Duodenal mucosa (tissue), 2 donors: Measurements from ENCODE around the gene SMPD3.

Experiments used
- H3K27ac ChIP-seq: one replicate; pipeline ENCODE4 v1.7.0; 2013; ENCODE audit warnings: low read depth, low read length
- H3K27me3 ChIP-seq, 2 donors: one replicate each; pipeline ENCODE4 v1.7.0; 2013; ENCODE audit warnings: low read length in 2 of 2, control low read depth in 1 of 2; ENCODE audit not compliant: insufficient read depth in 2 of 2, control insufficient read depth in 1 of 2
- H3K36me3 ChIP-seq, 2 donors: one replicate each; pipeline ENCODE4 v1.7.0; 2013; ENCODE audit warnings: low read length in 2 of 2, control low read depth in 1 of 2; ENCODE audit not compliant: insufficient read depth in 2 of 2, control insufficient read depth in 1 of 2
- H3K4me1 ChIP-seq, 2 donors: one replicate each; pipeline ENCODE4 v1.7.0; 2013; ENCODE audit warnings: low read length in 2 of 2, control low read depth in 1 of 2; ENCODE audit not compliant: insufficient read depth in 2 of 2, control insufficient read depth in 1 of 2
- H3K4me3 ChIP-seq, 2 donors: one replicate each; pipeline ENCODE4 v1.7.0; 2013; ENCODE audit warnings: low read length in 2 of 2, low read depth in 1 of 2
- H3K9ac ChIP-seq, 2 donors: one replicate each; pipeline ENCODE4 v1.7.0; 2013; ENCODE audit warnings: low read length in 2 of 2, low read depth in 1 of 2
- H3K9me3 ChIP-seq, 2 donors: one replicate each; pipeline ENCODE4 v1.7.0; 2013; ENCODE audit warnings: low read length in 2 of 2, control low read depth in 1 of 2; ENCODE audit not compliant: control insufficient read depth in 1 of 2

Gene SMPD3

GRCh38 chr16:68488554-68488953 lies 40.2 kb upstream of the SMPD3 start:
- H3K4me3 ChIP-seq: no peak overlapping the region

GRCh38 chr16:68487669-68488068 lies 39.4 kb upstream of the SMPD3 start:
- Histone ChIP-seq H3K36me3 (no peaks in the 10 kb centered on the region), H3K9ac (no peak overlapping the region), H3K27ac (no peak overlapping the region), H3K9me3 (no peaks in the 10 kb centered on the region), H3K27me3 (no peaks in the 10 kb centered on the region), H3K4me1 (peaks cover 38 to 51% of the 10 kb centered on the region in 2 donors), H3K4me3 (no peak overlapping the region)

More at GRCh38 chr16:68488554-68488953, 40.2 kb upstream of the SMPD3 start:
- Histone ChIP-seq H3K4me1 (peaks cover 47 to 60% of the 10 kb centered on the region in 2 donors), H3K9ac (no peak overlapping the region), H3K36me3 (no peaks in the 10 kb centered on the region), H3K27ac (no peak overlapping the region), H3K27me3 (no peaks in the 10 kb centered on the region), H3K9me3 (no peaks in the 10 kb centered on the region)

GRCh38 chr16:68487203-68487514 lies 38.9 kb upstream of the SMPD3 start:
- no peaks in the 10 kb centered on the region for H3K27me3 ChIP-seq
- H3K27ac ChIP-seq: no peak overlapping the region
- peak overlapping the region; percentile 10 to 28 for H3K9ac ChIP-seq
- no peaks in the 10 kb centered on the region for H3K36me3 ChIP-seq
- peaks cover 36 to 48% of the 10 kb centered on the region in 2 donors for H3K4me1 ChIP-seq
- H3K4me3 ChIP-seq: no peak overlapping the region
- H3K9me3 ChIP-seq: no peaks in the 10 kb centered on the region

GRCh38 chr16:68486502-68487202 lies 38.3 kb upstream of the SMPD3 start:
- Histone ChIP-seq H3K36me3 (no peaks in the 10 kb centered on the region), H3K4me3 (no peak overlapping the region), H3K9ac (peak overlapping the region; percentile 10 to 28), H3K4me1 (peaks cover 34 to 48% of the 10 kb centered on the region in 2 donors), H3K27me3 (no peaks in the 10 kb centered on the region), H3K9me3 (no peaks in the 10 kb centered on the region), H3K27ac (no peak overlapping the region)

GRCh38 chr16:68481636-68482035 lies 33.3 kb upstream of the SMPD3 start:
- Histone ChIP-seq H3K4me3 (no peak overlapping the region), H3K9me3 (no peaks in the 10 kb centered on the region), H3K36me3 (no peaks in the 10 kb centered on the region)

GRCh38 chr16:68480084-68480995 lies 32.0 kb upstream of the SMPD3 start:
- Histone ChIP-seq H3K9me3 (no peaks in the 10 kb centered on the region), H3K4me1 (peaks cover 22 to 29% of the 10 kb centered on the region in 2 donors), H3K36me3 (no peaks in the 10 kb centered on the region), H3K27me3 (no peaks in the 10 kb centered on the region), H3K27ac (no peak overlapping the region), H3K4me3 (no peak overlapping the region), H3K9ac (no peak overlapping the region)

More at GRCh38 chr16:68481636-68482035, 33.3 kb upstream of the SMPD3 start:
- H3K27me3 ChIP-seq: no peaks in the 10 kb centered on the region
- no peak overlapping the region for H3K27ac ChIP-seq
- H3K4me1 ChIP-seq: peaks cover 25 to 39% of the 10 kb centered on the region in 2 donors
- H3K9ac ChIP-seq: peak overlapping the region in 1 of 2 donors; percentile 20

- Histone ChIP-seq H3K4me1 (peaks cover 24 to 38% of the 10 kb centered on the region in 2 donors), H3K36me3 (no peaks in the 10 kb centered on the region), H3K9me3 (no peaks in the 10 kb centered on the region), H3K4me3 (no peak overlapping the region), H3K9ac (no peak overlapping the region), H3K27me3 (no peaks in the 10 kb centered on the region), H3K27ac (no peak overlapping the region)
These were observed 31.0 kb upstream of the SMPD3 start for GRCh38 chr16:68479271-68479670.

GRCh38 chr16:68478526-68479250 lies 30.4 kb upstream of the SMPD3 start:
- Histone ChIP-seq H3K9ac (no peak overlapping the region), H3K4me1 (peaks cover 29 to 43% of the 10 kb centered on the region in 2 donors), H3K27me3 (no peaks in the 10 kb centered on the region), H3K27ac (no peak overlapping the region), H3K36me3 (no peaks in the 10 kb centered on the region), H3K4me3 (no peak overlapping the region), H3K9me3 (no peaks in the 10 kb centered on the region)

- Histone ChIP-seq H3K4me3 (no peak overlapping the region), H3K27me3 (no peaks in the 10 kb centered on the region), H3K9me3 (no peaks in the 10 kb centered on the region), H3K36me3 (no peaks in the 10 kb centered on the region), H3K9ac (no peak overlapping the region), H3K27ac (no peak overlapping the region), H3K4me1 (peaks cover 42 to 44% of the 10 kb centered on the region in 2 donors)
These were observed 26.8 kb upstream of the SMPD3 start for GRCh38 chr16:68475071-68475470.
